ENCODE results near the gene PSPH. TPM values are rescaled to one million over a fixed set of nuclear protein-coding genes. Genes with fewer than 3 reads are reported as not detected.

Gene PSPH
- total and polyA plus RNA-seq, 2 donors (not counting 1 experiment from before 2014, with no cell fraction given) = 2.0 to 6.2 TPM

- Histone ChIP-seq H3K4me2 (replicated peaks; ENCODE audit: low read depth, low read length, poor library complexity, severe bottlenecking) (no peak overlapping the region), H3K27me3 (replicated peaks in 1 of 4; ENCODE audit: control extremely low read depth in 1 of 4, control insufficient read depth in 3 of 4, insufficient read depth in 4 of 4, low read length in 3 of 4) (no peaks in the 10 kb centered on the region), H4K20me1 (ENCODE audit: control insufficient read depth, insufficient read depth, low read length, poor library complexity, severe bottlenecking) (no peaks in the 10 kb centered on the region), H3K27ac (ENCODE audit: low read length in 2 of 2) (no peak overlapping the region), H2AFZ (ENCODE audit: insufficient read depth, low read depth, low read length, poor library complexity, severe bottlenecking) (no peak overlapping the region), H3K79me2 (ENCODE audit: control insufficient read depth, insufficient read depth, low read length) (no peaks in the 10 kb centered on the region), H3K9me3 (ENCODE audit: control extremely low read depth in 1 of 3, control insufficient read depth in 2 of 3, insufficient read depth in 1 of 3, low read length in 2 of 3) (no peaks in the 10 kb centered on the region), H3K4me1 (ENCODE audit: control insufficient read depth in 2 of 2, insufficient read depth in 2 of 2, low read length in 2 of 2) (no peaks in the 10 kb centered on the region), H3K9ac (ENCODE audit: low read length) (no peak overlapping the region), H3K4me3 (ENCODE audit: control extremely low read depth in 1 of 5, extremely low read depth in 1 of 5, insufficient read depth in 1 of 5, low read depth in 2 of 5, low read length in 4 of 5) (no peak overlapping the region), H3K36me3 (replicated peaks in 1 of 2; ENCODE audit: control extremely low read depth in 1 of 2, control insufficient read depth in 1 of 2, extremely low read depth in 1 of 2, insufficient read depth in 2 of 2, low read length in 1 of 2) (no peaks in the 10 kb centered on the region)
- no peaks in the 10 kb centered on the region for H3K9me3 Mint-ChIP-seq (ENCODE audit: insufficient read depth)
- no peak overlapping the region for H3K4me3 Mint-ChIP-seq
- ATAC-seq (ENCODE audit: low read depth) (no peak), DNase-seq (no peak)
- TF ChIP-seq EZH2 (IDR thresholded peaks at IDR 0.05; ENCODE audit: borderline replicate concordance, insufficient read depth, low read depth, low read length, poor library complexity, severe bottlenecking) = no peak
- no peak for TF ChIP-seq CTCF (IDR thresholded peaks at IDR 0.05)
- WGBS (ENCODE audit: insufficient coverage) = 96% methylated on average over 5 of the region's 7 CpGs
- H3K4me1 Mint-ChIP-seq = no peaks in the 10 kb centered on the region
- intact Hi-C loops (cut with micrococcal nuclease) = no loop called here
- no peaks in the 10 kb centered on the region for H3K27me3 Mint-ChIP-seq
- no peak overlapping the region for H3K27ac Mint-ChIP-seq
- ChIA-PET POLR2A (no interaction called here), CTCF (no interaction called here)
These were observed 41.5 kb downstream of the PSPH start for GRCh38 chr7:56009695-56010094.

GRCh38 chr7:56007891-56008290, 43.4 kb downstream of the PSPH start:
- no peaks in the 10 kb centered on the region for H3K4me1 Mint-ChIP-seq
- ChIA-PET POLR2A (no interaction called here), CTCF (interaction anchor here (6.4 kb wide), 1 partner anchor 66 kb away, joined by 97 read pairs; no protein-coding TSS in a partner anchor)
- no peaks in the 10 kb centered on the region for H3K27me3 ChIP-seq (replicated peaks in 1 of 4; ENCODE audit: control extremely low read depth in 1 of 4, control insufficient read depth in 3 of 4, insufficient read depth in 4 of 4, low read length in 3 of 4)
- H3K4me2 ChIP-seq (replicated peaks; ENCODE audit: low read depth, low read length, poor library complexity, severe bottlenecking) = no peak overlapping the region
- H3K9ac ChIP-seq (ENCODE audit: low read length) = no peak overlapping the region
- 98% methylated on average over 7 of the region's 9 CpGs for WGBS (ENCODE audit: insufficient coverage)
- H3K27me3 Mint-ChIP-seq = no peaks in the 10 kb centered on the region
- intact Hi-C loops (cut with micrococcal nuclease) = no loop called here
- H3K4me3 ChIP-seq (ENCODE audit: control extremely low read depth in 1 of 5, extremely low read depth in 1 of 5, insufficient read depth in 1 of 5, low read depth in 2 of 5, low read length in 4 of 5) = no peak overlapping the region
- no peaks in the 10 kb centered on the region for H4K20me1 ChIP-seq (ENCODE audit: control insufficient read depth, insufficient read depth, low read length, poor library complexity, severe bottlenecking)
- H2AFZ ChIP-seq (ENCODE audit: insufficient read depth, low read depth, low read length, poor library complexity, severe bottlenecking) = no peak overlapping the region
- H3K9me3 ChIP-seq (ENCODE audit: control extremely low read depth in 1 of 3, control insufficient read depth in 2 of 3, insufficient read depth in 1 of 3, low read length in 2 of 3) = no peaks in the 10 kb centered on the region
- no peaks in the 10 kb centered on the region for H3K36me3 ChIP-seq (replicated peaks in 1 of 2; ENCODE audit: control extremely low read depth in 1 of 2, control insufficient read depth in 1 of 2, extremely low read depth in 1 of 2, insufficient read depth in 2 of 2, low read length in 1 of 2)
- DNase-seq (no peak), ATAC-seq (ENCODE audit: low read depth) (no peak)
- H3K27ac Mint-ChIP-seq = no peak overlapping the region
- no peak for TF ChIP-seq EZH2 (IDR thresholded peaks at IDR 0.05; ENCODE audit: borderline replicate concordance, insufficient read depth, low read depth, low read length, poor library complexity, severe bottlenecking)
- no peak for TF ChIP-seq CTCF (IDR thresholded peaks at IDR 0.05)
- H3K4me1 ChIP-seq (ENCODE audit: control insufficient read depth in 2 of 2, insufficient read depth in 2 of 2, low read length in 2 of 2) = no peaks in the 10 kb centered on the region
- no peak overlapping the region for H3K4me3 Mint-ChIP-seq
- H3K27ac ChIP-seq (ENCODE audit: low read length in 2 of 2) = no peak overlapping the region
- no peaks in the 10 kb centered on the region for H3K79me2 ChIP-seq (ENCODE audit: control insufficient read depth, insufficient read depth, low read length)
- no peaks in the 10 kb centered on the region for H3K9me3 Mint-ChIP-seq (ENCODE audit: insufficient read depth)
